ENCODE results near the gene POLR2J3. TPM values are rescaled to one million over a fixed set of nuclear protein-coding genes. Genes with fewer than 3 reads are reported as not detected.
"Not testable (repeated sequence)": the region's sequence is repeated elsewhere in the genome, so short reads cannot be mapped to it uniquely, and the experiment has no call there.

POLR2J3 gene
- total and polyA plus RNA-seq, 2 donors (not counting 1 experiment from before 2014, with no cell fraction given) = 166 to 192 TPM

- H3K4me3 ChIP-seq (ENCODE audit: control extremely low read depth in 1 of 5, extremely low read depth in 1 of 5, insufficient read depth in 1 of 5, low read depth in 2 of 5, low read length in 4 of 5); H4K20me1 ChIP-seq (ENCODE audit: control insufficient read depth, insufficient read depth, low read length, poor library complexity, severe bottlenecking); intact Hi-C loops (cut with micrococcal nuclease); H3K9ac ChIP-seq (ENCODE audit: low read length); H3K79me2 ChIP-seq (ENCODE audit: control insufficient read depth, insufficient read depth, low read length); H3K4me2 ChIP-seq (replicated peaks; ENCODE audit: low read depth, low read length, poor library complexity, severe bottlenecking); H3K36me3 ChIP-seq (replicated peaks in 1 of 2; ENCODE audit: control extremely low read depth in 1 of 2, control insufficient read depth in 1 of 2, extremely low read depth in 1 of 2, insufficient read depth in 2 of 2, low read length in 1 of 2); POLR2A ChIA-PET; H3K9me3 Mint-ChIP-seq (ENCODE audit: insufficient read depth); H3K27me3 ChIP-seq (replicated peaks in 1 of 4; ENCODE audit: control extremely low read depth in 1 of 4, control insufficient read depth in 3 of 4, insufficient read depth in 4 of 4, low read length in 3 of 4); H3K27ac ChIP-seq (ENCODE audit: low read length in 2 of 2); H3K4me1 Mint-ChIP-seq; H2AFZ ChIP-seq (ENCODE audit: insufficient read depth, low read depth, low read length, poor library complexity, severe bottlenecking); DNase-seq; H3K9me3 ChIP-seq (ENCODE audit: control extremely low read depth in 1 of 3, control insufficient read depth in 2 of 3, insufficient read depth in 1 of 3, low read length in 2 of 3); H3K27ac Mint-ChIP-seq; H3K27me3 Mint-ChIP-seq; H3K4me1 ChIP-seq (ENCODE audit: control insufficient read depth in 2 of 2, insufficient read depth in 2 of 2, low read length in 2 of 2); H3K4me3 Mint-ChIP-seq; CTCF ChIA-PET; ATAC-seq (ENCODE audit: low read depth): not testable (repeated sequence)
- WGBS (ENCODE audit: insufficient coverage) = no CpG with 5 or more reads among the region's 5 CpGs
Measured at GRCh38 chr7:102583495-102583894, 11.1 kb upstream of the POLR2J3 start.

GRCh38 chr7:102581722-102582121 lies 9.3 kb upstream of the POLR2J3 start:
- H3K9ac ChIP-seq (ENCODE audit: low read length); H3K4me2 ChIP-seq (replicated peaks; ENCODE audit: low read depth, low read length, poor library complexity, severe bottlenecking); intact Hi-C loops (cut with micrococcal nuclease); H2AFZ ChIP-seq (ENCODE audit: insufficient read depth, low read depth, low read length, poor library complexity, severe bottlenecking); H3K27ac Mint-ChIP-seq; ATAC-seq (ENCODE audit: low read depth); POLR2A ChIA-PET; H3K79me2 ChIP-seq (ENCODE audit: control insufficient read depth, insufficient read depth, low read length); H3K27me3 ChIP-seq (replicated peaks in 1 of 4; ENCODE audit: control extremely low read depth in 1 of 4, control insufficient read depth in 3 of 4, insufficient read depth in 4 of 4, low read length in 3 of 4); H3K9me3 ChIP-seq (ENCODE audit: control extremely low read depth in 1 of 3, control insufficient read depth in 2 of 3, insufficient read depth in 1 of 3, low read length in 2 of 3); H3K4me3 Mint-ChIP-seq; H3K9me3 Mint-ChIP-seq (ENCODE audit: insufficient read depth); H3K4me3 ChIP-seq (ENCODE audit: control extremely low read depth in 1 of 5, extremely low read depth in 1 of 5, insufficient read depth in 1 of 5, low read depth in 2 of 5, low read length in 4 of 5); H3K27ac ChIP-seq (ENCODE audit: low read length in 2 of 2); CTCF ChIA-PET; H4K20me1 ChIP-seq (ENCODE audit: control insufficient read depth, insufficient read depth, low read length, poor library complexity, severe bottlenecking); H3K27me3 Mint-ChIP-seq; H3K4me1 ChIP-seq (ENCODE audit: control insufficient read depth in 2 of 2, insufficient read depth in 2 of 2, low read length in 2 of 2); DNase-seq; H3K36me3 ChIP-seq (replicated peaks in 1 of 2; ENCODE audit: control extremely low read depth in 1 of 2, control insufficient read depth in 1 of 2, extremely low read depth in 1 of 2, insufficient read depth in 2 of 2, low read length in 1 of 2); H3K4me1 Mint-ChIP-seq: not testable (repeated sequence)
- WGBS (ENCODE audit: insufficient coverage) = no CpG with 5 or more reads among the region's 5 CpGs

- H3K9me3 Mint-ChIP-seq (ENCODE audit: insufficient read depth); H3K36me3 ChIP-seq (replicated peaks in 1 of 2; ENCODE audit: control extremely low read depth in 1 of 2, control insufficient read depth in 1 of 2, extremely low read depth in 1 of 2, insufficient read depth in 2 of 2, low read length in 1 of 2); CTCF ChIA-PET; H4K20me1 ChIP-seq (ENCODE audit: control insufficient read depth, insufficient read depth, low read length, poor library complexity, severe bottlenecking); H3K4me2 ChIP-seq (replicated peaks; ENCODE audit: low read depth, low read length, poor library complexity, severe bottlenecking); DNase-seq; H3K4me1 ChIP-seq (ENCODE audit: control insufficient read depth in 2 of 2, insufficient read depth in 2 of 2, low read length in 2 of 2); ATAC-seq (ENCODE audit: low read depth); H2AFZ ChIP-seq (ENCODE audit: insufficient read depth, low read depth, low read length, poor library complexity, severe bottlenecking); H3K4me3 ChIP-seq (ENCODE audit: control extremely low read depth in 1 of 5, extremely low read depth in 1 of 5, insufficient read depth in 1 of 5, low read depth in 2 of 5, low read length in 4 of 5); H3K4me1 Mint-ChIP-seq; H3K27me3 ChIP-seq (replicated peaks in 1 of 4; ENCODE audit: control extremely low read depth in 1 of 4, control insufficient read depth in 3 of 4, insufficient read depth in 4 of 4, low read length in 3 of 4); H3K27me3 Mint-ChIP-seq; H3K79me2 ChIP-seq (ENCODE audit: control insufficient read depth, insufficient read depth, low read length); POLR2A ChIA-PET; H3K27ac ChIP-seq (ENCODE audit: low read length in 2 of 2); H3K9me3 ChIP-seq (ENCODE audit: control extremely low read depth in 1 of 3, control insufficient read depth in 2 of 3, insufficient read depth in 1 of 3, low read length in 2 of 3); H3K4me3 Mint-ChIP-seq; intact Hi-C loops (cut with micrococcal nuclease); H3K27ac Mint-ChIP-seq; H3K9ac ChIP-seq (ENCODE audit: low read length): not testable (repeated sequence)
- no CpG with 5 or more reads among the region's 5 CpGs for WGBS (ENCODE audit: insufficient coverage)
Measured at GRCh38 chr7:102578486-102578885, 6.1 kb upstream of the POLR2J3 start.

- H3K4me1 ChIP-seq (ENCODE audit: control insufficient read depth in 2 of 2, insufficient read depth in 2 of 2, low read length in 2 of 2); H3K9ac ChIP-seq (ENCODE audit: low read length); H3K4me3 ChIP-seq (ENCODE audit: control extremely low read depth in 1 of 5, extremely low read depth in 1 of 5, insufficient read depth in 1 of 5, low read depth in 2 of 5, low read length in 4 of 5); H3K27me3 Mint-ChIP-seq; intact Hi-C loops (cut with micrococcal nuclease); CTCF ChIA-PET; H3K4me1 Mint-ChIP-seq; H3K4me2 ChIP-seq (replicated peaks; ENCODE audit: low read depth, low read length, poor library complexity, severe bottlenecking); ATAC-seq (ENCODE audit: low read depth); H3K79me2 ChIP-seq (ENCODE audit: control insufficient read depth, insufficient read depth, low read length); H3K4me3 Mint-ChIP-seq; H3K36me3 ChIP-seq (replicated peaks in 1 of 2; ENCODE audit: control extremely low read depth in 1 of 2, control insufficient read depth in 1 of 2, extremely low read depth in 1 of 2, insufficient read depth in 2 of 2, low read length in 1 of 2); H3K9me3 ChIP-seq (ENCODE audit: control extremely low read depth in 1 of 3, control insufficient read depth in 2 of 3, insufficient read depth in 1 of 3, low read length in 2 of 3); H3K27ac Mint-ChIP-seq; H3K9me3 Mint-ChIP-seq (ENCODE audit: insufficient read depth); H2AFZ ChIP-seq (ENCODE audit: insufficient read depth, low read depth, low read length, poor library complexity, severe bottlenecking); H4K20me1 ChIP-seq (ENCODE audit: control insufficient read depth, insufficient read depth, low read length, poor library complexity, severe bottlenecking); H3K27ac ChIP-seq (ENCODE audit: low read length in 2 of 2); H3K27me3 ChIP-seq (replicated peaks in 1 of 4; ENCODE audit: control extremely low read depth in 1 of 4, control insufficient read depth in 3 of 4, insufficient read depth in 4 of 4, low read length in 3 of 4): not testable (repeated sequence)
- peak; percentile 0 for DNase-seq
- POLR2A ChIA-PET = interaction anchor here (0.6 kb wide), 1 partner anchor 472 kb away, joined by 3 read pairs; no protein-coding TSS in a partner anchor
- 100% methylated on average over 2 of the region's 7 CpGs for WGBS (ENCODE audit: insufficient coverage)
Measured at GRCh38 chr7:102577315-102578240, 5.2 kb upstream of the POLR2J3 start.

All from B cell (primary cell).